ENCODE results near the gene SRD5A3. TPM values are rescaled to one million over a fixed set of nuclear protein-coding genes. Genes with fewer than 3 reads are reported as not detected.

Gene SRD5A3
- total RNA-seq, 1 experiment from 2014 or later = 7.3 TPM

DNA sequence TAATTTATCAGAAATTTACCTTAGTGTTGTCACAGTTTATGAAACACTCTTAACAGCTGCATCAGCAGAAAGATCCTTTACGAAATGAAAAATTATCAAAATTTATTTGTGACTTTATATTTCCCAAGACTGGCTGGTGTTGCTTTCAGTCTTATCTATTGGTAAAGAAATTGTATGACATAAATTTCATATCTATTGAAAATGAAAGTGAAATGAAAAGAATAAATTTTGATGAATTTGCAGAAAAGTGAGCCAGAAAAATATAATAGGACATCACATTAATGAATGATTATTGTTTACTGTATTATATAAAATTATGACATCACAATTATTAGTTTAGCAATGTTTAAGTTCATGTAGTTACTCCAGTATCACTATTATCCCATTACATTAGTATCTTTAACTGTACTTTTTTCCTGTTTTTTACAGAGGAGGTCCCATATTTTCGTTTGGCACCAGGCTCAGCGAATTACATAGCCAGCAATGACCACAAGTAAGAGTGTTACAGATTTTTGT lies 36.5 kb downstream of the SRD5A3 start:
- no peaks in the 10 kb centered on the region for H4K20me1 ChIP-seq (ENCODE audit: insufficient read depth)
- no peaks in the 10 kb centered on the region for H3K9me2 ChIP-seq (ENCODE audit: insufficient read depth)
- no peak for DNase-seq
- no TSS peak for BruUV-seq (replicated peaks)
- no peaks in the 10 kb centered on the region for H3K9me3 ChIP-seq (ENCODE audit: insufficient read depth, low read depth)
- TF ChIP-seq, protein P1, sequence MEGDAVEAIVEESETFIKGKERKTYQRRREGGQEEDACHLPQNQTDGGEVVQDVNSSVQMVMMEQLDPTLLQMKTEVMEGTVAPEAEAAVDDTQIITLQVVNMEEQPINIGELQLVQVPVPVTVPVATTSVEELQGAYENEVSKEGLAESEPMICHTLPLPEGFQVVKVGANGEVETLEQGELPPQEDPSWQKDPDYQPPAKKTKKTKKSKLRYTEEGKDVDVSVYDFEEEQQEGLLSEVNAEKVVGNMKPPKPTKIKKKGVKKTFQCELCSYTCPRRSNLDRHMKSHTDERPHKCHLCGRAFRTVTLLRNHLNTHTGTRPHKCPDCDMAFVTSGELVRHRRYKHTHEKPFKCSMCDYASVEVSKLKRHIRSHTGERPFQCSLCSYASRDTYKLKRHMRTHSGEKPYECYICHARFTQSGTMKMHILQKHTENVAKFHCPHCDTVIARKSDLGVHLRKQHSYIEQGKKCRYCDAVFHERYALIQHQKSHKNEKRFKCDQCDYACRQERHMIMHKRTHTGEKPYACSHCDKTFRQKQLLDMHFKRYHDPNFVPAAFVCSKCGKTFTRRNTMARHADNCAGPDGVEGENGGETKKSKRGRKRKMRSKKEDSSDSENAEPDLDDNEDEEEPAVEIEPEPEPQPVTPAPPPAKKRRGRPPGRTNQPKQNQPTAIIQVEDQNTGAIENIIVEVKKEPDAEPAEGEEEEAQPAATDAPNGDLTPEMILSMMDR (conservative IDR thresholded peaks at IDR 0.05) = no peak
- TF ChIP-seq EZH2 (IDR thresholded peaks at IDR 0.05; ENCODE audit: low read depth) = no peak
- no peak overlapping the region for H2AFZ ChIP-seq
- H3K4me3 ChIP-seq = no peak overlapping the region
- H3K4me1 ChIP-seq (replicated peaks; ENCODE audit: insufficient read depth) = peaks cover 30% of the 10 kb centered on the region
- H3K79me2 ChIP-seq (ENCODE audit: low read depth) = no peaks in the 10 kb centered on the region
- ChIA-PET POLR2A (ENCODE audit: unreplicated experiment) (no interaction called here), CTCF (no interaction called here)
- peaks cover 17% of the 10 kb centered on the region; the same call in 1 of the 2 replicates for H3F3A ChIP-seq (ENCODE audit: insufficient read depth, low read depth)
- no peak overlapping the region for H3K27ac ChIP-seq
- no peaks in the 10 kb centered on the region for H3K36me3 ChIP-seq (ENCODE audit: low read depth)
- no peaks in the 10 kb centered on the region for H3K27me3 ChIP-seq (ENCODE audit: insufficient read depth, low read depth)
- no peak overlapping the region for H3K4me2 ChIP-seq
- intact Hi-C loops (cut with micrococcal nuclease; ENCODE audit: unreplicated experiment) = no loop called here

DNA sequence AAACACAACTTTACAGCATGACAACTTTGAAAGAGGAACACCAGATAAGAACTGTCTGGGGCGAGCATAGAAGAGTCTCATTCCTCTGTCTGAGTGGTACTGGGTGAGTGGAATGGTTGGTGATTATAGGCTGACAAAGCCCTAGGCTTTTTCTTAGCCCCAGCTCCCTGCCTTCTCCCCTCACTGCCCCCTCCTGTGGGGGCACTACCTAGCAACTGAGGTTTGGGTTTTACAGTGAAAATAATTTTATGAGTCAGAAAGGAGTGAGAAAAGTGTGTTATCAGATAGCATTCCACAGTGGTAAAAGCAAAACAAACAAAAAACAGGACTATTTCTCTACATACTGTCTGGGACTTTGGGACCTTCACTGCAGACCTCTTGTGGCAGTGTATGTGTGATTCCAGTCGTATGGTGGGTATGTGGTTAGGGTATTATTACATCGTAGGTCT lies 39.2 kb downstream of the SRD5A3 start:
- no peaks in the 10 kb centered on the region for H3K9me3 ChIP-seq (ENCODE audit: insufficient read depth, low read depth)
- H3K4me2 ChIP-seq = peak overlapping the region; percentile 29; the same call in 1 of the 2 replicates
- H2AFZ ChIP-seq = no peak overlapping the region
- H3K27me3 ChIP-seq (ENCODE audit: insufficient read depth, low read depth) = no peaks in the 10 kb centered on the region
- 0 out of 2 replicates have a peak, but pooled peaks cover 3% of the 10 kb centered on the region for H3F3A ChIP-seq (ENCODE audit: insufficient read depth, low read depth)
- H3K79me2 ChIP-seq (ENCODE audit: low read depth) = no peaks in the 10 kb centered on the region
- no peak overlapping the region for H3K4me3 ChIP-seq
- TF ChIP-seq, protein P1 (conservative IDR thresholded peaks at IDR 0.05) = no peak
- TF ChIP-seq EZH2 (IDR thresholded peaks at IDR 0.05; ENCODE audit: low read depth) = no peak
- peaks cover 13% of the 10 kb centered on the region for H3K4me1 ChIP-seq (replicated peaks; ENCODE audit: insufficient read depth)
- no peaks in the 10 kb centered on the region for H3K9me2 ChIP-seq (ENCODE audit: insufficient read depth)
- ChIA-PET CTCF (interaction anchor here (1.0 kb wide), 1 partner anchor 10 kb away, joined by 4 read pairs; the partner anchor contains the start of gene TMEM165), POLR2A (ENCODE audit: unreplicated experiment) (no interaction called here)
- intact Hi-C loops (cut with micrococcal nuclease; ENCODE audit: unreplicated experiment) = no loop called here
- H3K36me3 ChIP-seq (ENCODE audit: low read depth) = no peaks in the 10 kb centered on the region
- no TSS peak for BruUV-seq (replicated peaks)
- no peak overlapping the region; the same call in 1 of the 2 replicates for H3K27ac ChIP-seq
- DNase-seq = peak in 1 of 2 experiments; percentile 41
- H4K20me1 ChIP-seq (ENCODE audit: insufficient read depth) = no peaks in the 10 kb centered on the region

DNA sequence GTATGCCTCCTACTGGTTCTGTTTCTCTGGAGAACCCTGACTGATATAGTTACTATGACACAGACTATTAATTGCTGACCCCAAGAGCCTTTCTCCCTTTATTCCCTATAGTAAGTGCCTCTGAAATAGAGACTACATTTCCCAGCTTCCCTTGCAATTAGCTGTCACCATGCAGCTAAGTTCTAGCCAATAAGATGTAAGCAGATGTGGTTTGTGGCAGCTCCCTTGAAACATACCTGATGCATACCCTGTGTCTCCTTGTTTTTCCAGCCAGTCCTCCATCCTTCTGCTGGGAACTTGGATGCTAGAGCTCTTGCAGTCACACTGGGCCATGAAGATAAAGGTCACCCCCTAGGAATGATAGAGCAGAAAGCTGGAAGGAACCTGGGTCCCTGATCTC lies 40.0 kb downstream of the SRD5A3 start:
- no peaks in the 10 kb centered on the region for H3K9me3 ChIP-seq (ENCODE audit: insufficient read depth, low read depth)
- no peak overlapping the region for H2AFZ ChIP-seq
- H3F3A ChIP-seq (ENCODE audit: insufficient read depth, low read depth) = 0 out of 2 replicates have a peak, but pooled peaks cover 3% of the 10 kb centered on the region
- H3K36me3 ChIP-seq (ENCODE audit: low read depth) = no peaks in the 10 kb centered on the region
- no peaks in the 10 kb centered on the region for H3K9me2 ChIP-seq (ENCODE audit: insufficient read depth)
- H3K27ac ChIP-seq = no peak overlapping the region
- intact Hi-C loops (cut with micrococcal nuclease; ENCODE audit: unreplicated experiment) = no loop called here
- DNase-seq = no peak
- no peaks in the 10 kb centered on the region for H3K79me2 ChIP-seq (ENCODE audit: low read depth)
- H3K4me2 ChIP-seq = no peak overlapping the region
- BruUV-seq (replicated peaks) = no TSS peak
- H4K20me1 ChIP-seq (ENCODE audit: insufficient read depth) = no peaks in the 10 kb centered on the region
- POLR2A ChIA-PET (ENCODE audit: unreplicated experiment) = interaction anchor here (0.6 to 0.7 kb wide), 2 partner anchors 9 to 159 kb away, joined by 3 to 15 read pairs; partner anchors contain the start of gene TMEM165
- H3K4me3 ChIP-seq = no peak overlapping the region
- CTCF ChIA-PET = no interaction called here
- H3K4me1 ChIP-seq (replicated peaks; ENCODE audit: insufficient read depth) = peaks cover 12% of the 10 kb centered on the region
- TF ChIP-seq, protein P1 (conservative IDR thresholded peaks at IDR 0.05) = no peak
- TF ChIP-seq EZH2 (IDR thresholded peaks at IDR 0.05; ENCODE audit: low read depth) = no peak
- no peaks in the 10 kb centered on the region for H3K27me3 ChIP-seq (ENCODE audit: insufficient read depth, low read depth)
